Activated CD8-positive, alpha-beta memory T cell treated with anti-CD3 and anti-CD28 coated beads, Interleukin-2, amount 50 U/mL, for 48 hours (primary cell): ENCODE measurements around the gene IGSF23.

Experiments used
- DNase-seq: peaks from one replicate; pipeline ENCODE4 v3.0.0-alpha.2; 2020

Gene IGSF23, protein sequence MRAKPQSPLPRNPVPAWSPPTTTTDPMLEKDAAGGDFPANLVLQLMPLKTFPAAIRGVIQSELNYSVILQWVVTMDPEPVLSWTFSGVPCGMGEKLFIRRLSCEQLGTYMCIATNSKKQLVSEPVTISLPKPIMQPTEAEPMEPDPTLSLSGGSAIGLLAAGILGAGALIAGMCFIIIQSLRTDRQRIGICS

DNA sequence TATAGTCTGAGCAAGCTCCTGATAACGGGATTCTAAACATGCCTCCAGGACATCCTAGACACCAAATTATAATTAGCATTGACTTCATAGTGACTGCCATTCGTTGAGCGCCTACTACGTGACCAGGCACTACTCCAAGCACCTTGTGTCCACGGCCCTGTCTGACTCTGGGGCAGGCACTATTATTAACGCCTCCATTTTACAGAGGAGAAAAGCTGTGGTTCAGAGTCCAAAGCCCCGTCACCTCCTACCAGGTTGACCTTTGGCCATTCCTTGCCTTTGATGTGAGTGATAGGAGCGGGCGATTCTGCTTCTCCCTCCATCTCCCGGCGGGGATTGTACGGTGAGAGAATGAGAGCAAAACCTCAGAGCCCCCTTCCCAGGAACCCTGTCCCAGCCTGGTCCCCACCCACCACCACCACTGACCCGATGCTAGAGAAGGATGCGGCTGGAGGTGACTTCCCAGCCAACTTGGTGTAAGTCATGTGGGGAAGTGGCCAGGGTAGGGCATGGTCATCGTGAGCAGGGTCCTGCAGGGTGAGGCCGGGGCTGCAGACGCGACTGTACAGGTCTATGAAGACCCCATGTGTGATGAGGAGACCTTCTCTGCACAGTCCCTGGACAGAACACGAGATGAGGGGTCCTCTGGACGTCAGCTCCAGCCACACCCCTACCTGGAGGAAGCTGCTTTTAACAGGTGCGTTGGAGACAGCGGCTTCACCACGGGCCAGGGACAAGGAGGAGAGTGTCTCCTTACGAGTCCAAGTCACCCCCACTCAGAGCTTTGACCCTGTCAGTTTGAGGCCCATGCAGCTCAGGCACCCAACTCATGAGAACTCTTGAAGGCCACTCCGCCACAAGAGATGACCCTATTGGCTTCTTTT is at the start of gene IGSF23:
Gene IGSF23, plus strand, starts transcription at position 269 of the 884 bp plus-strand sequence. Its CDS starts 83 bp downstream, at position 352.
- no peak for DNase-seq

DNA sequence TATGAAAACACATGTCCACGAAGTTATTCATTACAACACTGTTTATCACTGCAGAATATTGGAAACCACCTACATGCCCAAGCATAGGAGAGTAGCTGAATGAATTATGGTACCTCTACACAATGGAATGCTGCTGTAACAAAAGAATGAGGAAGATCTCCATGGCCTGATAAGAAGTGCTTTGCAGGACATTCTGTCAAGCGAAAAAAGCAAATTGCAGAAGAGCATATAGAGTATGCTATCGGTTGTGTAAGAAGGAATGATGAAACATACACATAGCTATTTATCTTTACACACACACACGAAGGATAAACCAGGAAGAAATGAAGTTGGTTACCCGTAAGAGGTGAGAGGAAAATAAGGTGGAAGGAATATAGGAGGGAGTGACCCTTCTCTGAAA is 46.4 kb upstream of the IGSF23 start:
- DNase-seq, result no peak

DNA sequence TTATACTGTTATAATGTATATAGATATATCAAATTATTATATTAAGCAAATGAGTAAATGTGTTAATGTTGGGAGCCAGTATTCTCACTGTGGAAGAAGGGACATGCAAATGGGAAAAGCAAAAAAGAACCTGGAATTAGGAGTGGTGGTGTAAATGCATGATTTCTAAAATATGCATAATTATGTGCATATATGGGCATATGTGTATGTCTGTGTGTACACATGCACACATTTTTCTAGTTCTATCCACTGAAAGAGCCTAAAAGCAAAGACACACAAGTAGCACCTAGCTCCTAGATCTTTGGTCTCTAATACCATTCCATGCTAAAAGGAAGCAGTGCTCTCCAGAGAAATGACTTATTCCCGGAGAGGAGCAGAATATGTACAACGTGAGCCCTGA is 45.6 kb upstream of the IGSF23 start:
- DNase-seq, result no peak

DNA sequence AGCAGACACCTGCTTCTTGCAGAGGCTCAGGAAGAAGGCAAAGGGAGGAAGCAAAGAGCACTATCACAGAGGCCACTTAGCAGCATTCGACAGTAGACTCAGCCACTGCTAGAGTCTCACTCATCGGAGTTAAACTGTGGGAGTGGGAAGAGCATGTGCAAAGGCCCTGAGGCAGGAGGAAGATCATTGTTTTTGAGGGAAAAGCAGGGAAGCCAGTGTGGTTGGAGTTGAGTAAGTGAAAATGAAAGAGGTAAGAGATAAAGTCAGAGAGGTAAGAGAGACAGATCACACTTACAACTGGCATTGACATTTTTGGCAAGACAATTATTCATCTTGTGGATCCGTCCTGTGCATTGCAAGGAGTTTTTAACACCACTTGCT is 42.8 kb upstream of the IGSF23 start:
- no peak for DNase-seq

DNA sequence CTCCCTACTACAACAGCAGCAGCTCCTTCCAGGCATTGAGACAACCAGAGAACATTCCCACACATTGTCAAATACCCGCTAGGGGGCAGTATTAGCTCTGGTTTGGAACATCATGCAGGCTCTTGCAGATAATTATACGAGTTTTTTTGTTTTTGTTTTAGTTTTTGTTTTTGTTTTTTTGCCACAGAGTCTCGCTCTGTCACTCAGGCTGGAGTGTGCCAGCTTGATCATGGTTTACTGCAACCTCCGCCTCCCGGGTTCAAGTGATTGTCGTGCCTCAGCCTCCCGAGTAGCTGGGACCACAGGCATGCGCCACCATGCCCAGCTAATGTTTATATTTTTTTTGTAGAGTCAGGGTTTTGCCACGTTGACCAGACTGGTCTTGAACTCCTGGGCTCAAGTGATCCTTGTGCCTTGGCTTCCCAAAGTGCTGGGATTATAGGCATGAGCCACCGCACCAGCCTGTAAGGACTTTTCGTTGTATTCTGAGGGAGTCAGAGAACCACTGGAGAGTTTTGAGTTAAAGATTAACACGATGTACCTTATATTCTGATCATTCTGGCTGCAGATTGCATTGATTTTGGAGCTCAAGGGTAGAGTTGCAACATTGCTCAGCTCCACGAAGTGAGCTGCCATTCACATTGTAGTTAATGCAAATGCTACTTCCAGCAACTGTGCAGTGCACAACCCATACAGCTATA is 42.2 kb upstream of the IGSF23 start:
- peak; percentile 64 for DNase-seq

DNA sequence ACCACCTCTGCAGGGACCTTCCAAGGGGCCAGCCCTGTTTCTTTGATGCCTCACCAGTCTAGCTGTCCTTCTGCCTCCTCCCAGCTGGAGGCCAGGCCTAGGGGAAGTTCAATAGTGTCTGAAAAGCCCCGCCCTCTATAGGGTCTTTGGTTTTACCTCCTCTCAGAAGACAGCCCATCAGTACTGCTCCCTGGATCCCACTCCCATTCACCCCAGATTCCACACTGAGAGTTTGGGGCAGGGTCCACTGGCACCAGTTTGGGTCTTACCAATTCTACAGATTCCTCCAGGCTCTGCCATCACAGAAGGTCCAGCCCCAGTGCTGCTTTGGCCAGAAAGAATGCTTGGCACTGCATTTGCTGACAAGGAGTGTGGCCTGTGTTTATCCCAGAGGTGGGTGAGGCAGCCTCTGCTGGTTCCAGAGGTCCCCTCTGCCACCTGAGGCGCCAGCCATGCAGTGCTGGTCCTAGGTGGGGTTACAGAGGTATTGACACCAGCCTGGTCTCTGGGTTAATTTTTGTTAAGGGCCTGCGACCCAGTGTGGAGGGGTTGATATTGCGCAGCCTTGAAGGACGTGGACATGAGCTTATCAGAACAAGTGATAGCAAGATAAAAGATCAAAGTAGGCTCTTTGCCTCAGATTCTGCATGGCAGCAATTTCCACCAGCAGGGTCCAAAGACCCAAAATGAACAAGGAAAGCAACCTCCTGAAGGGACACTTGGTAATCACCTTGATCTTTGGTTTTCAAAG is 41.4 kb upstream of the IGSF23 start:
- no peak for DNase-seq

DNA sequence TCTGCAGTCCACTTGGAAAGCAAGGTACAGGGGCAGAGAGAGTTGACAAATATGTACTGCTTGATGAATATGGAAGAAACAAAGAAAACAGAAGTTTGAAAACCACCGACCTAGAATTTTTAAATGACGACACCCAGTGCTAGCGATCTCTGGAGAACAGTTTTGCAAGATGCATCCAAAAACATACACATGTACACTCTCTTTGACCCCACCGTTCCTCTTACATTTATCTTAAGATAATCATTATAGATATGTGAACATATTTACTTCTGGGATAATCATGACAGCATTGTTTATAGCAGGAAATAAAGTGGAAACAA is 40.8 kb upstream of the IGSF23 start:
- DNase-seq, result no peak

DNA sequence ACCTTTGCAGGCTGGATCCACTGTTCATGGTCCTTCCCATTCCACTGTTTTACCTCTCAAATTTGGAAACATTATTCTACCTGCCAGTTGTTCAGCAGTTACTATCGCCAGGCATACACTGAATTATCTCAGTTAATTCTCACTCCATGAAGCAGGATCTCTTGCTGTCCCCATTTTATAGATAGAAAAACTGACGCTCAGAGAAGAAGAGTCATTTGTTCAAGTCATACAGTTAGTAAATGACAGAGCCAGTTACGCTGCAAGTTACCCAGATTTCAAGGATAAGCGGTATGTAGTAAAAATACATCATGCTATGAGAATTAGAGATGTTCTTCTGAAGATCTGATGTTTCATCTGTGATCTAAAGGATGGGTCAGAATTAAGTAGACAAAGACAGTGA is 40.2 kb upstream of the IGSF23 start:
- DNase-seq, result no peak

DNA sequence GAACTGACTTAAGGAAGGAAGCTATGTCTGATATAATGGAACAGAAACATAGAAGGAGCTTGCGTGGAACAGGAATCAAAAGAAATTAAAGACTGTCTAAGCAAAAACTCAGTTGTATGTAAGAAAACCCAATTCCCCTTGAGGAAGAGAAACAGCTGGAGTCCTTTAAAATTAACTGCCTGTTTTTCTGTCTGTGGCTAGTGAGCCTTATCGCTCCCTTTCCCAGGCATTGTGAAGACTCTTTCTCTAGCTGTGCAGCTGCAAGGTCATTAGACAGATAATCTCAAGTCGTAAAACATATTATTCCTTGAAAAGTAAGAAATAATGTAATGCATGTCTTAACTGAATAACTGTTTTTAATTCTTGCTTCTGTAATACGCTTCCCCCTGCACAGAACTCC is 39.7 kb upstream of the IGSF23 start:
- no peak for DNase-seq

DNA sequence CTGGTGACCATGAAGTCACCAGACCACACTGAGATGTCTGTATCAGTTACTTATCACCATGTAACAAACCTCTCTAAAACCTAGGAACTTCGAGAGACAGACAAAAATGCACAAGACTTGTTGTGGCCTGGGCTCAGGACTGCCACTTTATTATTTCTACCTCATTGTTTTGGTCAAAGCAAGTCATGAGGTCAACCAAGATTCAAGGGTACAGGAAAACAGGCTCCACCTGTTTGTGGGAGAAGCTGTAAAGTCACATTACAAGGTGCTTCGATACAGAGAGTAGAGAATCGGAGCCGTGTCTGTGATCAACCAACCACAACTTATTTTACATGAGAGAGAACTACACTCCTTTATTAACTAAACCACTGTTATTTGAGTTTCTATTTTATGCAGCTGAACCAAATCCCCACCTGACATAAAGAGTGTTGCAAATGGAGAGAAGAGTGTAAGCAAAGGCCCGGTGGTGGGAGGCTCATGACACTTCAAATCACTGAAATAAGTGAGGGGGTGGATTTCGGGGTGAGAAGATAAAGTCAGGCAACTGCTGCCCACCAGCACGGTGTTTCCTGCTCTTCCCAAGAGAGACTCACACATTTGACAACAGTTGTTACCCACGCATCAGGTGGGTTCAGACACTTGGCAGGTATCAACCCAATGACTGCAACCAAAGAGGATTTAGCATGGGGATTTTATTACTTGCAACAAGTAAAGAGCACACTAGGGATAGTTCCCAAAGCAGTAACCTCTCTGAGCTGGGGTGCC is 39.0 kb upstream of the IGSF23 start:
- DNase-seq, result no peak

DNA sequence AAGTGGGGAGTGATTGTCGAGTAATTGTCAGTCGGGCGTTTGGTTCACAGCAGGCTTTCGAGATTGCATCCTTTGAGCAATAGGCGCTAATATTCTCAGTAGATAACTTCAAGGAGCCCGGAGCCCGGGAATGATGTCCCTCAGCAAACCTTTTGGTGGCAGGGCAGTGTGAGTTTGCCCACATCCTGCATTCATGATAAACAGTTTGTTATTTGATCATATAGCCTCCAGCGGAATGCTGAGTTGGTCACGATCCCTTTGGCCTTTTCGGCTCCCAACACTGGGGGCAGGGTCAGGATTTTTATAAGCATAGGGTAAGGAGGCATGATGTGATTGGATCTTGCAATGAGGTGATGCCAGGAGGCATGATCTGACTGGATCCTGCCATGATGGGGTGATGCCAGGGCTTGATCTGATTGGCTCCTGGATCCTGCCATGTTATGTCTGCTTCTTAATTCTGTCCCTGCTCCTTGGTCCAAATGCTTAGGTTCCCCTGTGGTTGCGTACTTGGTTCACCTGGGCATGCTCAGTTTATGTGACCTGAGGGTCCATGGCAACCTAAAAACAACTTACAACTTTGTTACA is 38.2 kb upstream of the IGSF23 start:
- no peak for DNase-seq

DNA sequence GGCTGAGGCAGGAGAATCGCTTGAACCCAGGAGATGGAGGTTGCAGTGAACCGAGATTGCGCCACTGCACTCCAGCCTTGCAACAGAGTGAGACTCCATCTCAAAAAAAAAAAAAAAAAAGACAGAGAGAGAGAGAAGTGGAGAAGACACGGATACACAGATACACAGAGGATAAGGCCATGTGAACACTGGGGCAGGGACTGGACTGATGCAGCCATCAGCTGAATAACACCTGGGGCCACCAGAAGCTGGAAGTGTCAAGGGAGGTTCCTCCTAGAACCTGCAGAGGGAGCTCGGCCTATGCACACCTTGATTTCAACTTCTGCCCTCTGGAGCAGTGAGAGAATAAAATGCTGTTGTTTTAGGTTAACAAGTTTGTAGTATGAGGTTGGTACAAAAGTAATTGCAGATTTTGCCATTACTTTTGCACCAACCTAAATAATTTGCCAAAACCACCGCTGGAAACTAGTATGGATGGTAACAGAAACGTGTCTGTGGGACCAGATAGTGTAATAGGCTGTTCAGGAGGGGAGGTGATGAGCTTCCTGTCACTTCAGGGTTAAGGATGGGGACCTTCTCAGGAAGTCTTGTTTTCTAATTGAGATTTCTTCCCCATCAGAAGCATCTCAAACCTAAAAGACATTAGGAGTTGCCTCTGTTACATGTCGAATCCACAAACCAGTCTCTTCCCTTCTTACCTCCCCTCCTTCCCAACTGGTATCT is 36.4 kb upstream of the IGSF23 start:
- DNase-seq, result no peak

DNA sequence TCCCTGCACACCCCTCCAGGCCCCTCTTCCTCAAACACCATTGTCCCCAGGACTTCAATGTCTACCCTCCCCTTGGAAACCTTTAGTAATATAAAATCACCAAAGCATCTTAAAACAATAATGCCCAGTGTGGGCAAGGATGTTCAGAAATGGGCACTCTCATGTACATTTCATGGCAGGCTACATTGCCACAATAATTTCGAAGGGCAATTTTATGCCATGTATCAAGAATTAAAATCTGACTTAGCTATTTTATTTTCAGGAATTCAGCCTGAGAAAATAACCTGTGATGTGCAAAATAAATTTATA is 35.8 kb upstream of the IGSF23 start:
- peak; percentile 1 for DNase-seq

DNA sequence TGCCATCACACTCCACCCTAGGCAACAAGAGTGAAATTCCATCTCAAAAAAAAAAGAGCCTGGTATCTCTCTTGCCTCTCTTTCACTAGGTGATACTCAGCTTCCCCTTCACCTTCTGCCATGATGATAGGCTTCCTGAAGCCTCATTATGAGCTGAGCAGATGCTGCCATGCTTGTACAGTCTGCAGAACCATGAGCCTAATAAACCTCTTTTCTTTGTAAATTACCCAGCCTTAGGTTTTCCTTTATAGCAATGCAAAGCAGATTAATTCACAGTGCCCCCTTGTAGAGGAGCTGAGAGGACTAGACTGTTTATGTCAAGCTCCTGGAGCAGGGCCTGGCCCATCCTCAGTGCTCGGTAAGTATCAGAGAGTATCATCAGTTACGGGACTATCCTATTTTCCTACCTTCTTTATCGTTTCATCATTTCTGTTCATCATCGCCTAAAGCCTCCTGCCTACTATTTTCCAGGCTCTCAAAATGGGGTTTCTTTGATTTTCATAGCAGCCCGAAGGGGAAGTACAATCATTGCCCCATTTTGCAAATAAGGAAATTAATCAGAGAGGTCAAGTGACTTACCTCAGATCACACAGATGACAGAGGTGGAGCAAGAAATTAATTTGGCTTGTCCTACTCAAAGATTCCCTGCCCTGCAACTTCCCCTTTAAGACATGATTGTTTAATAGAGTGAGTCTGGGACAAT is 33.5 kb upstream of the IGSF23 start:
- no peak for DNase-seq

DNA sequence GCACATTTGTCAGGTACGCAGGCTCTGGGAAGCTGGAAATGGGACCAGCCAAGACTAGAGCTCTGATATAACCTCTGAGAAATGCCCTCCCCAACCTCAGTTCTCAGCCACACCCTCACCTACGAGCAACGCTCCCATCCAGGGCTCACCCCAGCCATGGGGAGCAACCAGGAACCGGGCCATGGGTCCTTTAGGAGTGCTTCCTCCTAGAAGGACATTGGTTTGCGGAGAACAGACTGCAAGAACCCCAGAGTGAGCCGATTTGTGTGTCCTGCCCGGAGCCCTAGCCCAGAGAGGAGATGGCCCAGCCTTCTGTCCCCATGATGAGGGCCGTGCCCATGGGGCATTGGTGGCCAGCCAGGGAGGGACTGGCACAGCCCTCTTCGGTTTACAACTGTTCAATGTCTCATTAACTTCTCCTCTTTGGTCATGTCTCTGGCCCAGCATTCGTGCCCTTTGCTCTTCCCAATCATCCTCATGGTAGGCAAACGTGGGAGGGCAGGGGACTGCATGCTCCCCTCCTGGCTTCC is 32.9 kb upstream of the IGSF23 start:
- peak; percentile 23 for DNase-seq

DNA sequence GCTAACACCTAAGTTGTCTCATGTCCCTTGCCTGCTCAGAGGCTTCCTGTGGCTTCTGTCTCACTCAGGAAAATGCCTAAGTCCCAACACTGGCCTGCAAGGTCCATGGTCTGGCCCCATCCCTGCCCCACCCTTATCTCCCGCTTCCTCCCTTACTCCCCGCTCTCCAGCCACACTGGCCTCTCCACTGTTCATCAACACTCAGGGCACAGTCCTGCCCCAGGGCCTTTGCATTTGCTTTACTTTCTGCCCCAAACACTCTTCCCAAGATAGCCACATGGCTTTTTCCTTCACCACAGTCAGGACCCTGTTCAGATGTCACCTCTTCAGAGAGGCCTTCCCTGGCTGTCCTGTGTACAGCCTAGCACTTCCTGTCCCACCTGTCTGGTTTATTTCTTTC is 32.1 kb upstream of the IGSF23 start:
- no peak for DNase-seq

DNA sequence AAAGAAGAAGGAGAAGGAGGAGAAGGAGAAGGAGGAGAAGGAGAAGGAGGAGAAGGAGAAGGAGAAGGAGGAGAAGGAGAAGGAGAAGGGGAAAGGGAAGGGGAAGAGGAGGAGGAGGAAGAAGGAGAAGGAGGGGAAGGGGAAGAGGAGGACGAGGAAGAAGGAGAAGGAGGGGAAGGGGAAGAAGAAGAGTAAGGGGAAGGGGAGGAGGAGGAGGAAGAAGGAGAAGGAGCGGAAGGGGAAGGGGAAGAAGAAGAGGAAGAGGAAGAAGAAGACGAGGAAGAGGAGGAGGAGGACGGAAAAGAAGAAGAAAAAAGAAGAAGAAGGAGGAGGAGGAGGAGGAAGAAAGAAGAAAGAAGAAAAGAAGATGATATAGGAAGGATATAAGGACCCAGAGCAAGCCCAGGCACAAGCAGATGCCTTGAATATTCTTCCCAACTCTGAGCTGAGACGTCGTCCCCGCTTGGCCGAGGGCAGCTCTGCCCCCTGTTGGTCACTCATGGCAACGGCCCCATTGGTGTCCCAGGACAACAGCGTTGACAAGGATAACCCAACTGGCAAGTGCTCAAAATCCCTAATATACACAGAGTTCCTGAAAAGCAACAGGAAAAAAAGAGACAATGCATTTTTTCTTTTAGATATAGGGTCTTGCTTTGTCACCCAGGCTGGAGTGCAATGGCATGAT is 30.6 kb upstream of the IGSF23 start:
- peak; percentile 77 for DNase-seq

DNA sequence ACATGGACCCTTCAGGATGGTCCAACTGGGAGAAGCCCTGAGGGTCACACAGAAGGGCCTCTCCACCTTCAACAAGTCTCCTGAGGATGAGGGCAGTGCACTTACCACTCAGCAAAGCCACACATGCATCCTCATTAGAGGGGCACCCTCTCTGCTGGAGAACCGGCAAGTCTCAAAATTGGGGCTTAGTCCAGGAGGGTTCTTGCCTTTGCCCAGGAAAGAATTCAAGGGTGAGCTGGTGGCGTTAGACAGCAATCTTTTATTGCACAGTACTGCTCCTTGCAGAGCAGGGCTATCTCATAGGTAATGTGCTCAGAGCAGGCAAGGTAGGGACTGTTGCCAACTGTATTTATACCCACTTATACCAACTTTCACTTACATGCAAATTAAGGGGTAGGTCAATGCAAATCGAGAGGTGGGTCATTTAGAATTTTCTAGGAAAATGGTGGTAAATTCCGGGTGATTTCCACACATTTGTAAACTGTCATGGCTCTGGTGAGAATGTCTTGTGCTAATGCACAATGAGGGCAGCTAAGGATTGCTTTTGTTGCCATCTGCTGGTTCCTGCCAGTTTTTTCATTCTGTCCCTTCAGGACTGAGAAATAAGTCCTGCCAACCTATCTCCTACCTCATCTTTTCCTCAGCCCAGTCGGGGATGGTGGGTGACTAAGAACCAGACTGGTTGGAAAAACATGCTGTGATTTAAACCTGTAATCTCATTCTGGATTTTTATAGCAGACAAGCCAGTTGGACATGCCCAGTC is 27.8 kb upstream of the IGSF23 start:
- DNase-seq, result no peak
